Retinal pigment epithelial cell (primary cell): ENCODE data around the gene ADAM19.

Experiments used
- DNase-seq: peaks from one replicate; pipeline ENCODE4 v3.0.0-alpha.2; 2010; ENCODE audit warnings: low read depth
- H3K4me3 ChIP-seq: 2 replicates; pipeline ENCODE4 v1.5.1; 2011; ENCODE audit warnings: mild to moderate bottlenecking, low read length, control low read depth, moderate library complexity
- TF ChIP-seq, protein P1 (sequence below): conservative IDR thresholded peaks from 2 replicates; pipeline ENCODE4 v1.5.1; 2011; ENCODE audit warnings: low read depth, low read length, control low read depth, inconsistent platforms

The ADAM19 gene

DNA sequence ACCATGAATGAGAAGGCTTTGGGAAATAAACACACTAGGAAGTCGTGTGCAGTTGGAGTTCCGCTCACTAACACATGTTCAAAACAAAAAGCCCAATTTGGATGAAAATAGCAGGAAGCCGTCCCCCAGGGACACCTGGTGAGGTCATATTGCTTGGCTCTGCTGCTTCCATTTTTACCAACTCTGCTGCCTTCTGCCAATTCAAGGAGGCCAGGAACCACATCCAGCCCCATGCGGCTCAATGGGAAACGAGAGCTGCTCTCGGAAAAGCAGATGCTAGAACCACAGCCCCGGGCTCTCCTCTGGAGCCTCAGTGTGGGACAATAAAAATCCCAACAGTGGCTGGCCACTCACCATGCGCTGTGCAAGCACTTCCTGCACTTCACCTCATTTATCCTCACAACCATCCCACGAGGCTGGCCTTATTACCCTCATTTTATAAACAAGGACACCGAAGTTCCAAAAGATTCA is 13.4 kb downstream of the ADAM19 start:
- TF ChIP-seq, protein P1, sequence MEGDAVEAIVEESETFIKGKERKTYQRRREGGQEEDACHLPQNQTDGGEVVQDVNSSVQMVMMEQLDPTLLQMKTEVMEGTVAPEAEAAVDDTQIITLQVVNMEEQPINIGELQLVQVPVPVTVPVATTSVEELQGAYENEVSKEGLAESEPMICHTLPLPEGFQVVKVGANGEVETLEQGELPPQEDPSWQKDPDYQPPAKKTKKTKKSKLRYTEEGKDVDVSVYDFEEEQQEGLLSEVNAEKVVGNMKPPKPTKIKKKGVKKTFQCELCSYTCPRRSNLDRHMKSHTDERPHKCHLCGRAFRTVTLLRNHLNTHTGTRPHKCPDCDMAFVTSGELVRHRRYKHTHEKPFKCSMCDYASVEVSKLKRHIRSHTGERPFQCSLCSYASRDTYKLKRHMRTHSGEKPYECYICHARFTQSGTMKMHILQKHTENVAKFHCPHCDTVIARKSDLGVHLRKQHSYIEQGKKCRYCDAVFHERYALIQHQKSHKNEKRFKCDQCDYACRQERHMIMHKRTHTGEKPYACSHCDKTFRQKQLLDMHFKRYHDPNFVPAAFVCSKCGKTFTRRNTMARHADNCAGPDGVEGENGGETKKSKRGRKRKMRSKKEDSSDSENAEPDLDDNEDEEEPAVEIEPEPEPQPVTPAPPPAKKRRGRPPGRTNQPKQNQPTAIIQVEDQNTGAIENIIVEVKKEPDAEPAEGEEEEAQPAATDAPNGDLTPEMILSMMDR, result no peak
- no peak overlapping the region for H3K4me3 ChIP-seq
- no peak for DNase-seq

DNA sequence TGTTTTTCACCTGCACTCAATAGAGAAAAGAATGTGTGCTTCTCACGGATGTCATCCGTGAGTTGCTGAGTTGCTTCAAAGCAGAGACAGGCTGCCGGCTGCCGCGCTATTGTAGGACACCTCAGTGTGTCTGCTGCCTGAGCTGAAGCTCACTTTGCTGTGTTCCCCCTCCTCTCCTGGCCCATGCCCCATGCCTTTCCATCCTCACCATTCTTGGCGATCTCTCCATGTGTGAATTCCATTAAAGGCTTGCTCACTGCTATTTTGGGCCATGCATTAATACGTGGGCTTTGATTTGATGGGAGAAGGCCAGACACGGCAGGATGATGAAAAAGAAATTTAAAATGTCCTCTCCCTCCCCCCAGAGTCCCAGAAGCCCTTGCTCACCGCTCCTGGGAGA is 14.5 kb downstream of the ADAM19 start:
- no peak for DNase-seq
- TF ChIP-seq, protein P1, result no peak
- no peak overlapping the region for H3K4me3 ChIP-seq

DNA sequence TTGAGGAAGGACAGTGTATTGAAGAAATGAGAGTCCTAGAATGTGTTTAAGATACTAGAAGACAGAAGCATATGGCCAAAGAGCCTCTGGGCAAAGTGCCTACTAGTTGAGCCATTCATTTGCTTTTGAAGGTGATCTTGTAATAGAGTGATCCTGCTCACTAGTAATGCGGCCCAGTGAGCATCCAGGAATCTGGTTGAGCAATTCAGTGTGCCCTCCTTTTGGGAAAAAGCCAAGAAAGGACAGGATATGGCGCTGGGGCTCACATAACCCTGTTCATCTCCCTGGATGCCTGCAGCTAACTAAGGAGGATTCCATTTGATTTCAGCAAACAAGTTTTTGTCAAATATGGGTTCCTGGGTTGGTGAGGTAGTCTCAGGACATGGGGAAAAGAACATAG is 16.3 kb downstream of the ADAM19 start:
- no peak overlapping the region for H3K4me3 ChIP-seq
- no peak for DNase-seq

DNA sequence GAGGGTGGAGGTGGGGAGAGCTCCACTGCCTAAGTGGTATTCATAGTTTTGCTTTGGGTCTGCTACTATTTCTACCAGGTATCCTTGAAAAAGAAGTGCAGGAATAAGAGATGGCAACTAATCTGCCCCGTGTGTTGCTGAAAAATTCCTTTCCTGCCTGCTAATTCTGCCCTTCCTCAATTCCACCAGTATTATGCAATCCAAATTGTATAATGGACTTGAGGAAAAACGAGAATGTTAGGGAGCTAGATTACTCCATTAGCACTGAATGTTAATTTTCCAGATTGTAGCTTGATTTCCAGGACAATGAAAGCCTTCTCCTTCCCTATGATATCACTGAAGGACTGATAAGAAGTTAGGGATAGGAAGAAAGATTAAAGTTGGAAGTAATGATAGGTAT is 16.9 kb downstream of the ADAM19 start:
- DNase-seq, result no peak
- H3K4me3 ChIP-seq, result no peak overlapping the region
- TF ChIP-seq, protein P1, result no peak

More for the DNA sequence above, 16.3 kb downstream of the ADAM19 start:
- TF ChIP-seq, protein P1, result no peak

DNA sequence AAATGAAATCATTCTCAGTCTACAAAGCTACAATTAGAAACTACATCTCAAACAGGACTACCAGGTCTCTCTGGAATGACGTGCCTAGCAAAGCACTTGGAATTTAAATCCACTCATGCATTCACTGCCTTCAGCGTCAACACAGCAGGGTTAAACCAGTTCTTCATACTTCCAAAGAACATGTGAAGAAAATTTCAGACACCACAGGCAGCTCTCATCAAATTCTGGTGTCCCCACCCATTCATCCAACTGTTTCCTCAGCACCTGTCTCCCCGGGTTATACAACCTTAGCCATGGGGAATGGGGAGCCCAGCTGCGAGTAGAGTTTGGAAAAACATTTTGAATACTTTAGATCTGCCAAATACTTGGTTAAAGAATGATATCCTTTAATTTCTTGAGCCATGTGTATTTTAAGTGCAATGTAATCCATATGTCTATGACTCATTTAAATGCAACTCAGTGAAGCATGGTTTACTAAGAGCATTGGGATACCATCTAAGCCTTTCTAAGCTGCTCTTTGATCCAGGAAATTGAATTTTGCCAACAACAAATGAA is 17.5 kb downstream of the ADAM19 start:
- TF ChIP-seq, protein P1, result no peak
- H3K4me3 ChIP-seq, result no peak overlapping the region
- peak; percentile 96 for DNase-seq

DNA sequence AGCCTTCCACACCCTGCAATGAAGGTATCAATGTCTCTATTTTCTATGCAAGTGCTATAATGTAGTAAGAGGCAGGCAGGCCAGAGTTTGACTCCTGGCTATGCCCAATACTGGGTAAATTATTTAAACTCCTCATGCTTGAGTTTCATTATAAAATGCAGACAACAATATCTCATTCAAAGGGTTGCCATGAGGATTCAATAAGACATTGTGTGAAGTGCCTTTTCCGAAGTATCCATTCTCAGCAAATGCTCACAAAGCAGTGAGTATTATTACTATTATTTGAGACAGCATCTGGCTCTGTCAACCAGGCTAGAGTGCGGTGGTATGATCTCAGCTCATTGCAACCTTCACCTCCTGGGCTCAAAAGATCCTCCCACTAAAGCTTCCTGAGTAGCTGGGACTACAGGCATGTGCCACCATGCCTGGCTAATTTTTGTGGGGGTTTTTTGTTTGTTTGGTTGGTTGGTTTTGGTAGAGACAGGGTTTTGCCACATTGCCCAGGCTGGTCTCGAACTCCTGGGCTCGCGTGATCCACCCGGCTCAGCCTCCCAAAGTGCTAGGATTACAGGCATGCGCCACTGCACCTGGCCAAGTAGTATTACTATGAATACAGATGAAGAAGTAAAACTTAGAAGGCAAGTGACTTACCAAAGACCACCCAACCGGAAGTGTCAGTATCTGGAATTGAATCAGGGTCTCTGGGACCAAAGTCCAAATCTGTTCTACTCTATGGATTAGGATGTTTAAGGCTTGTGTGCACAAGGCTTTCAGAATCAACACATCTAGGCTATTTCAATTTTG is 18.8 kb downstream of the ADAM19 start:
- DNase-seq, result no peak
- no peak overlapping the region for H3K4me3 ChIP-seq
- TF ChIP-seq, protein P1, result no peak
